HG02938 (cell line): ENCODE results near the gene FYCO1.
"Not testable (repeated sequence)": the region's sequence is repeated elsewhere in the genome, so short reads cannot be mapped to it uniquely, and the experiment has no call there.

Experiments
- ATAC-seq: cut with Tn5 transposase; IDR thresholded peaks from one replicate; pipeline ENCODE4 v1.9.1; 2021; ENCODE audit warnings: mild to moderate bottlenecking, moderate library complexity; ENCODE audit not compliant: unreplicated experiment

FYCO1 gene

GRCh38 chr3:46012246-46012645 lies 16.6 kb upstream of the FYCO1 start:
- no peak for ATAC-seq

- no peak for ATAC-seq
Measured at GRCh38 chr3:46010519-46011113, 15.0 kb upstream of the FYCO1 start.

GRCh38 chr3:46008058-46008457 lies 12.4 kb upstream of the FYCO1 start:
- no peak for ATAC-seq

GRCh38 chr3:46007280-46007679 lies 11.7 kb upstream of the FYCO1 start:
- ATAC-seq = no peak

GRCh38 chr3:46006238-46007032 lies 10.8 kb upstream of the FYCO1 start:
- ATAC-seq = no peak

GRCh38 chr3:46003706-46004105 lies 8.1 kb upstream of the FYCO1 start:
- ATAC-seq = not testable (repeated sequence)

- ATAC-seq = no peak
Measured at GRCh38 chr3:46001178-46001577, 5.6 kb upstream of the FYCO1 start.

GRCh38 chr3:45997942-45998341 lies 2.3 kb upstream of the FYCO1 start:
- ATAC-seq = no peak

- not testable (repeated sequence) for ATAC-seq
Measured at GRCh38 chr3:45997499-45997898, 1.9 kb upstream of the FYCO1 start.

- peak; percentile 6 for ATAC-seq
Measured at GRCh38 chr3:45994419-45995235, 997 bp downstream of the FYCO1 start.

GRCh38 chr3:45993421-45994027 lies 2.1 kb downstream of the FYCO1 start:
- no peak for ATAC-seq

- ATAC-seq = no peak
Measured at GRCh38 chr3:45992821-45993221, 2.8 kb downstream of the FYCO1 start.

GRCh38 chr3:45992133-45992729 lies 3.4 kb downstream of the FYCO1 start:
- ATAC-seq = no peak

- no peak for ATAC-seq
Measured at GRCh38 chr3:45991341-45991740, 4.3 kb downstream of the FYCO1 start.

GRCh38 chr3:45990181-45990580 lies 5.4 kb downstream of the FYCO1 start:
- ATAC-seq = no peak

GRCh38 chr3:45988804-45989203 lies 6.8 kb downstream of the FYCO1 start:
- ATAC-seq = no peak

GRCh38 chr3:45988362-45988761 lies 7.3 kb downstream of the FYCO1 start:
- no peak for ATAC-seq

GRCh38 chr3:45987368-45988291 lies 8.0 kb downstream of the FYCO1 start:
- no peak for ATAC-seq

- ATAC-seq = no peak
Measured at GRCh38 chr3:45986303-45986982, 9.2 kb downstream of the FYCO1 start.
